Memory B cell (primary cell): ENCODE measurements around the gene ERCC2.

Experiments used
- ATAC-seq: fragments of 150-1000 bp; cut with Tn5 transposase; 2 replicates; pipeline ENCODE4 v1.10.0; 2021; ENCODE audit warnings: low read depth, mild to moderate bottlenecking, moderate library complexity
- DNase-seq, 2 donors: peaks; one replicate each; pipeline ENCODE4 v3.0.0; 2022; ENCODE audit warnings: low spot score in 2 of 2
- H3K27ac Mint-ChIP-seq: one replicate; pipeline ENCODE4 v1.8.0; 2022; ENCODE audit warnings: mild to moderate bottlenecking, moderate library complexity, mixed read lengths
- H3K27me3 Mint-ChIP-seq: one replicate; pipeline ENCODE4 v1.8.0; 2022; ENCODE audit warnings: mixed read lengths
- H3K36me3 Mint-ChIP-seq: one replicate; pipeline ENCODE4 v1.8.0; 2022; ENCODE audit warnings: mild to moderate bottlenecking, mixed read lengths
- H3K4me1 Mint-ChIP-seq: one replicate; pipeline ENCODE4 v1.8.0; 2022; ENCODE audit warnings: mixed read lengths
- H3K4me3 Mint-ChIP-seq: one replicate; pipeline ENCODE4 v1.8.0; 2022; ENCODE audit warnings: mild to moderate bottlenecking, moderate library complexity, mixed read lengths
- H3K9me3 Mint-ChIP-seq: one replicate; pipeline ENCODE4 v1.8.0; 2022; ENCODE audit warnings: mixed read lengths

The ERCC2 gene

GRCh38 chr19:45303269-45304060 is 66.9 kb downstream of the ERCC2 start:
- H3K4me3 Mint-ChIP-seq = no peak overlapping the region
- peaks cover 25% of the 10 kb centered on the region for H3K36me3 Mint-ChIP-seq
- peaks cover 2% of the 10 kb centered on the region for H3K27me3 Mint-ChIP-seq
- no peak for DNase-seq
- H3K27ac Mint-ChIP-seq = no peak overlapping the region
- H3K9me3 Mint-ChIP-seq = peaks cover 1% of the 10 kb centered on the region
- no peaks in the 10 kb centered on the region for H3K4me1 Mint-ChIP-seq
- ATAC-seq = no peak

DNA sequence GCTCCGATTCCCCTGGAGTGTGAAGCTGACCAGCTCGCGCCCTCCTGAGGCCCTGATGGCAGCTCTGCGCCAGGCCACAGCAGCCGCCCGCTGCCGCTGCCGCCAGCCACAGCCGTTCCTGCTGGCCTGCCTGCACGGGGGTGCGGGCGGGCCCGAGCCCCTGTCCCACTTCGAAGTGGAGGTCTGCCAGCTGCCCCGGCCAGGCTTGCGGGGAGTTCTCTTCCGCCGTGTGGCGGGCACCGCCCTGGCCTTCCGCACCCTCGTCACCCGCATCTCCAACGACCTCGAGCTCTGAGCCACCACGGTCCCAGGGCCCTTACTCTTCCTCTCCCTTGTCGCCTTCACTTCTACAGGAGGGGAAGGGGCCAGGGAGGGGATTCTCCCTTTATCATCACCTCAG is 68.0 kb downstream of the ERCC2 start:
- H3K9me3 Mint-ChIP-seq = no peaks in the 10 kb centered on the region
- no peaks in the 10 kb centered on the region for H3K27me3 Mint-ChIP-seq
- peaks cover 29% of the 10 kb centered on the region for H3K36me3 Mint-ChIP-seq
- H3K4me3 Mint-ChIP-seq = no peak overlapping the region
- no peaks in the 10 kb centered on the region for H3K4me1 Mint-ChIP-seq
- no peak overlapping the region for H3K27ac Mint-ChIP-seq
- DNase-seq (no peak), ATAC-seq (no peak)
